HG02840 (cell line): ENCODE measurements around the gene KIAA0408.
"Not testable (repeated sequence)": the region's sequence is repeated elsewhere in the genome, so short reads cannot be mapped to it uniquely, and the experiment has no call there.

Source experiments
- ATAC-seq: cut with Tn5 transposase; IDR thresholded peaks from one replicate; pipeline ENCODE4 v1.9.1; 2021; ENCODE audit warnings: mild to moderate bottlenecking, moderate library complexity, moderate number of reproducible peaks; ENCODE audit not compliant: unreplicated experiment, low FRiP score

Gene KIAA0408

GRCh38 chr6:127420556-127420955, 38.6 kb downstream of the KIAA0408 start:
- peak; percentile 100 for ATAC-seq

GRCh38 chr6:127415096-127415495, 44.1 kb downstream of the KIAA0408 start:
- ATAC-seq, result no peak

GRCh38 chr6:127413123-127413522, 46.1 kb downstream of the KIAA0408 start:
- ATAC-seq, result not testable (repeated sequence)

DNA sequence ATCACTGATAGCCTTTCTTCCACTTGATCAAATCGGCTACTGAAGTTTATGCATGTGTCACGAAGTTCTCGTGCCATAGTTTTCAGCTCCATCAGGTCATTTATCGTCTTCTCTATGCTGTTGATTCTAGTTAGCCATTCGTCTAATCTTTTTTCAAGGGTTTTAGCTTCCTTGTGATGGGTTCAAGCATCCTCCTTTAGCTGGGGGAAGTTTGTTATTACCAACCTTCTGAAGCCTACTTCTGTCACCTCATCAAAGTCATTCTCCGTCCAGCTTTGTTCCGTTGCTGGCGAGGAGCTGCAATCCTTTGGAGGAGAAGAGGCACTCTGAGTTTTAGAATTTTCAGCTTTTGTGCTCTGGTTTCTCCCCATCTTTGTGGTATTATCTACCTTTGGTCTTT, 47.2 kb downstream of the KIAA0408 start:
- ATAC-seq, result not testable (repeated sequence)
